HG03039 (cell line): ENCODE data around the gene SSTR3.
"Not testable (repeated sequence)": the region's sequence is repeated elsewhere in the genome, so short reads cannot be mapped to it uniquely, and the experiment has no call there.

ENCODE experiments used
- ATAC-seq: cut with Tn5 transposase; IDR thresholded peaks from one replicate; pipeline ENCODE4 v1.9.1; 2021; ENCODE audit warnings: mild to moderate bottlenecking, moderate library complexity; ENCODE audit not compliant: unreplicated experiment

Gene SSTR3

DNA sequence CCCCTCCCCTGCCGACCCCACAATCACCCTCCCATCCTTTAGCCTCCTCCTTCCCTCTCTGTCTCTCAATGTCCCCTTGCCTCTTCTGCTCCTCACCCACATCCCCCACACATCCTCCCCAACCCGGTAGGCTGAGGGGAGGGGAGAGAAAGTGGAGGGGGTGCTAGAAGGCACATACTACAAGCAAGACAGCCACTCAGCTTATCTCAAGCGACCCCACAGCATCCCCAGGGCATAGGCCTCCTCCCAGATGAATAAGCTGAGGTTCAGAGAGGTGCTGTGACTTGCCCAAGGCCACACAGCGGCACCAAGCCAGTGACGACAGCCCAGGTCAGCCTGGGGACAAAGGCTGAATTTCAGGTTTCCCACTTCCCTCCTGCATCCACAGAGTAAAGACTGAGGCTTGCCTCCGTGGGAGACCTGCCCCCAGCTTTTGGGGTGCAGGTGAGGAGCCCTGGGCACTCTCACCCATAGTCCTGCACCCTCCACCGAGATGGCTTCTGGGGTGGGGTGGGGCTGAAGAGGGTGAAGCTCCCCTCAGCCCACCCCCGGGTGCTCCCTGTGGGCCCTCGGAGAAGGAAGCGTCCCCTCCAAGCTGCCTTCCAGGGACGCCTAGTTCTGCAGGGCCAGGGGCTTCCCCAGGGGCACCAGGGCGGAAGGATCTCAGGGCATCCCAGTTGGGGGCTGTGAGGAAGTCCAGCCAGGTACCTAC lies 31.3 kb upstream of the SSTR3 start:
- ATAC-seq, result peak; percentile 7

DNA sequence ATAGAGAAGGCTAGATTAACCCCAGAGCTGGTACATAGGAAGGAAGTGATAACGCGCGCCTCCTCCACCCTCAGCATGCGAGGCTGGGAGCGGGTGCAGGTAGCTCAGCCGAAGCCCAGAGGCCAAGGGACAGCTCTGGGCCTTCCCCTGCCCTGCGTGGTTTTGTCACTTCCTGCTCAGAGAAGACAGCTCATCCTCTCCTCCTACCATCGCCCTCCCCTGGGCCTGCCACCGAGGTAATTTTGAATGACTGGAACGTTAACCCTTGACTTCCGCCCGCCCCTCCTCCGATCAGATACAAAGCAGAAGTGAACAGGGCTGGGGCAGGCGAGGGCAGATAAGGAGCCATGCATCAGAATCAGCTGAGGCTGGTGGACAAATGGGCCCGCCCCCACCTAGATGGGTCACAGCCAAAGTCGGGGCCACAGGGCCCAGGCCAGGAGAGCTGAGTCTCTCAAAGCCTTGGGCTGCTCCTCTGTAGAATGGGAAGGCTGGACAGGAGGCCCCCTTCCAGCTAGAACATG lies 30.2 kb upstream of the SSTR3 start:
- peak; percentile 50 for ATAC-seq

DNA sequence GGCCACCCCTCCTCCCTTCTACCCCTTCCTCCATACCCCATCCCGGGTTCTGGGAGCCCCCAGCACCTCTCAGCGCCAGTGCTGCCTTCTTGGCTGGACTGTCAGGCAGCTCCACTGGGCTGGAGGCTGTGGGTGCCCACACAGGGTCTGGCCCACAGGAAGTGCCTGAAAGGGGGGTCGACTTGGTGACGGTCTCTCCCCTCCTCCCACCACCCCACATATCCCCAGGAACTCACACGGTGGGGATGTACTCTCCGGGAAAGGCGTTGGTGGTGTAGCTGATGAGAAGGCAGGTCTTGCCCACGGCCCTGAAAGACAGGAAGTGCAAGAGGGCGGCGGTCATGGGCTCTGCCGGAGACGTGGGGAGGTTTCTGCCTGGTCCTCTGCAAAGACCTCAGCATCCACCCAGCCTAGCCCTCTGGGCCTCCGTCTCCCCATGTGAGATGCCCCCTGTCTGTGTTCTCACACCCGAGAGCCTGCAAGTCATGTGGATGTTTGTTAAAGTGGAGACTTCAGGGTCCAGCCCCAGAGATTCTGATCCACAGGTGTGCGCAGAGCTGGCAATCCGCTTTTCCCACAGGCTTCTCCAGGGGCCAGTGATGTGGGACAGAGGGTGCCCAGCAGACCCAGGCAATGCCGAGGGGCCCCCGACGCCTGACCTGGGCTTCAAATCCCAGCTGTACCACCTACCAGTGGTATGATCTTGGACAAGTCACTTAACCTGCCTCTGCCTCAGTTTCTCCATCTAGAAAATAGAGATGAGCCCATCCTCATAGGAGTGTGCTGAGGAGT lies 29.3 kb upstream of the SSTR3 start:
- no peak for ATAC-seq

DNA sequence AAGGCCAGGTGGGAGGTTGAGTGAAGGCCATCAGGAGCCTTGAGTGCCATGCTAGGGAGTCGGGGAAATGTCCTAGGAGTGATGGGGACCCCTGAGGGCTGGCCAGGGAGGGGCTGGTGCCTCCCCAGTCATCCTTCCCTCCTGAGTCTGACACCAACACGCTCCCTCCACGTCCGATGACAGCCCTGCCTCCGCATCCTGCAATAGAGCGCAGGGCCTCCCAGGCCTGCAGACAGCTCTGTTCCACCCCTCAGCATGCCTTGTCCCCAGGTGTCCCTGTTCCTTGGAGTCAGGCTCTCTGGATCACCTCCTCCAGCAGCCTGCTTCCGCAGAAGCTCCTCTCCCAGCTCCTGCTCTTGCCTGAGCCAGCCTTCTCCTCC lies 28.7 kb upstream of the SSTR3 start:
- ATAC-seq, result no peak

DNA sequence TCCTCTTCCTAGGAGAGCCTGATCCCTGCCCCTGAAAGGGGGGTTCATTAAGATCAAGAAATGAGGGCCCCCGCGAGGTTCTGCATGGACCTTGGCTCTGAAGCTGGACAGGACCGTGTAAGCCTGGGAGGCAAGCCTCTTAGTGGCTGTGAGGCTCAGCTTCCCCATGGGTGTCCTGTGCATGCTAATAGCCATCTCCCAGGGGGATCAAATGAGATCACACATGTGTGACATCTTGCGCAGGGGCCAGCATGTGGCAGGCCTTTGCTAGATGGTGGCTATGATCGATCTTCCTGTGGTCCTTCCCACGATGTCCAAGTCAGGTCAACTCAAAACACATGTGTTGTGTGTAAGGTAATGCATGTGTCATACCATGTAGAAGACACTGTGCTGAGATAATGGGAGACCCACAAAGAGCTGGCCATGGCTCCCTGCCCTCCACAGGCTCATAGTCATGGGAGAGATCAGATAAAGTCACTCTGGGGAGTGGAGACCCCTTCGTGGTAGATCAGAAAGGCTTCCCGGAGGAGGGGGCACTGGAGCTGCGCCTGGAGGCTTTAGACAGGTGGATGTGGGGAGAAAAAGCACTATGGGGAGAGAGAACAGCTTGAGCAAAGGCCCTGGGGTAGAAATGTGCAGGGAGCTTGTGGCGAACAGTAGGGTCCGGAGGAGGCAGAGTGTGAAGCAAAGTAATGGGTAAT lies 28.1 kb upstream of the SSTR3 start:
- ATAC-seq, result no peak

DNA sequence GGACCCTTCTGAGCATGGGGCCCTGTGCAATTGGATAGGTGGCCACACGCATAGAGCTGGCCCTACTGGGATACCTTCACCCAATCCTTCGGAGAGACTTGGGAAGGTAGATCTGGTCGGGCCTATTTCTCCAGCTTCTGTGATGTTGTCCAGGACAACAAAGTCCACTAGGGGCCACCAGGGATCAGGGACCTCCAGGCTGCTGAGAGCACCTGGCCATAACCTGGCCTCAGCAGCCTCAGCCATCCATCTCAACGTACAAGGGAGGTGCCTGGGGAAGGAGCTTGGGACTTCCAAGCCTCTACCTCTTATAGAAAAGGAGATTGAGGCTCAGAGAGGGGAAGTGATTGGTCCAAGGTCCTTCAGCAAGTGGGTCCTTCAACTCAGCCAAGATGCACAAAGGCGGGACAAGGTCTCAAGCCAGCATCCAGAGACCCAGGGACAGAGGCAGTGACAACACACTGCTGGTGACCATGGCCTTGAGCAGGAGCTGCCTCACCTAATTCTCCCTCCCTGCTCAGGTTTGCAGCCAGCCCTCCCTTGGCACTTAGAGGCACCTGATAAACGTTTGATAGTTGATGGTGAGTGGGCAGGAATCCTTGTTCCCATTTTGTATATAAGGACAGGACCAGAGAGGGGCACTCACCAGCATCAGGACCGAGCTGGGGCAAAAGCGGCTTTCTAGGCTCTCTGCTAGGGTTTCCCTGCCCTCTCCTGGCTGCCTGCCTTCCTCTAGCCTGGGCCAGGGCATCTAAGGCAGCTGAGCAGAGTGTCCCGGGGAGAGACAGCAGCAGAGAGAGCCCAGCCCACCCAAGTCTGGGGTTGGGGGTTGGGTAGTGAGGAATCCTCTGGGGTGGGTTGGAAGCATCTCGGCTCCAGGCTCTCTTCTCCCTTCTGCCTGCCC lies 27.3 kb upstream of the SSTR3 start:
- no peak for ATAC-seq

DNA sequence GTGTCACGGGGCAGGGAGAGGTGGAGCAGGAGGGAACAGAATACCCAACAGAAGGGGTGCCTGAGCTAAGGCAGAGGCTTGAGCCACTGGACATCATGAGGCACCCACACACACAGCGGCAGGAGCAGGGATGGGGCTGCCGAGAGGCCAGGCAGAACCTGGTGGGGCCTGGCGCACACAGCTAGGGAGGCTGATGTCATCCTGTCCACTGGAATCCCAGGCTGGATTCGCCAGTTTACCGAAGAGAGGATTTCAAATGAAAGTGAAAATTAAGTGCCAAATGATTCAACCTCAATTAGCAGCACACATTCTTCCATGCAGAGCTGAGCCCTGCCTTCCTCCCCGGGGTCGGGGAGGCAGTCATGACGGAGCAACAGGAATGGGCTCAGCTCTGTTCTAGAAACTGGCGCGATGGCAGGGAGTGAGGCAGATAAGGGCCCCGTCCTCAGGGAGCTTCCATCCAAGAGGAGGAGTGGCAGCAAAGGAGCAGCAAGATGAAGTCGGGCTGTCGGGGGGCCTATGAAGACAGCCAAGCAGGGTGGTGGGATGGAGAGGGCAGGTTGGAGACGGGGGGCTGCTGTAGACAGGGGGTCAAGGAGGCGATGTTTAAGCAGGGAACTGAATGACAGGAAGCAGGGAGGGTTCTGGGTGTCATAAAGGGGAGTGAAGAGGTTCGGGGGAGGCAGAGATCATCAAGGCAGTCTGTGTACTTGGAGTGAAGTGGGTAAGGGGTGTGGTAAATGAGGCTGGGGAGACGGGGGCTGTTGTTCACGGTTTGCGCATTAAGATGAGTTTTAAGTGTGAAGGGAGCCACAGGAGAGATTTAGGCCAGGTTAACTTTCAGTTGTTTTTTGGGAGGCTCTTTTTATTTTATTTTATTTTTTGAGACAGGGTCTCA lies 25.3 kb upstream of the SSTR3 start:
- ATAC-seq, result no peak

DNA sequence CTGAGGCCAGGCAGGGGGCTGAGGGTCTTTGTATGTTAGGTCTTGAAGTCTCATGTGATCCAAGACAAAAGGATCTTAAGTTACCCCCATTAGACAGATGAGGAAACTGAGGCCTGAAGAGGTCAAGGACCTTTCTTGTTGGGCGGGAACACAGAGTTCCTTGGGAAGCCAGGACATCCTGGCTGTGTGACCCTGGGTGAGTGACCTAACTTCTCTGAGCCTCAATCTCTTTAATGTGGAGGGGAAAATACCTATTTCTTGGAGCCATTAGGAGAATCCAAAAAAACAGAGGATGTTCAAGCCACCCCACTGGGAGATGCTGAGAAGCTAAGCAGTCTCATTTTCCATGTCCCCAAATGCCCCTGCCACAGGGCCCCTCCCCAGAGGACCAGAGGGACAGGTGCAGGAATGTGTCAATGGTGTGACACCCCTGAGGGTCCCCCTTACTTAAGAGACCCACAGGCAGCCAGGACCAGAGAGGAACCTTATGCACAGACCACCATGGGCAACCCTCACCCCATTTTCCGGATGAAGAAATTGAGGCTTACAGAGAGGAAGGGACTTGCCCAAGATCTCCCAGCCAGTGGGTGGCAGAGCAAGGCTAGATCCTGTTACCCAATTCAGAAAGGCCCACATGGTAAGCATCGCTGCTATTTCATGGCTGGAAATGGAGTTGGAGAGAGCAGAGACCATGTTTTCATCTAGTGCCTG lies 23.8 kb upstream of the SSTR3 start:
- ATAC-seq, result no peak

DNA sequence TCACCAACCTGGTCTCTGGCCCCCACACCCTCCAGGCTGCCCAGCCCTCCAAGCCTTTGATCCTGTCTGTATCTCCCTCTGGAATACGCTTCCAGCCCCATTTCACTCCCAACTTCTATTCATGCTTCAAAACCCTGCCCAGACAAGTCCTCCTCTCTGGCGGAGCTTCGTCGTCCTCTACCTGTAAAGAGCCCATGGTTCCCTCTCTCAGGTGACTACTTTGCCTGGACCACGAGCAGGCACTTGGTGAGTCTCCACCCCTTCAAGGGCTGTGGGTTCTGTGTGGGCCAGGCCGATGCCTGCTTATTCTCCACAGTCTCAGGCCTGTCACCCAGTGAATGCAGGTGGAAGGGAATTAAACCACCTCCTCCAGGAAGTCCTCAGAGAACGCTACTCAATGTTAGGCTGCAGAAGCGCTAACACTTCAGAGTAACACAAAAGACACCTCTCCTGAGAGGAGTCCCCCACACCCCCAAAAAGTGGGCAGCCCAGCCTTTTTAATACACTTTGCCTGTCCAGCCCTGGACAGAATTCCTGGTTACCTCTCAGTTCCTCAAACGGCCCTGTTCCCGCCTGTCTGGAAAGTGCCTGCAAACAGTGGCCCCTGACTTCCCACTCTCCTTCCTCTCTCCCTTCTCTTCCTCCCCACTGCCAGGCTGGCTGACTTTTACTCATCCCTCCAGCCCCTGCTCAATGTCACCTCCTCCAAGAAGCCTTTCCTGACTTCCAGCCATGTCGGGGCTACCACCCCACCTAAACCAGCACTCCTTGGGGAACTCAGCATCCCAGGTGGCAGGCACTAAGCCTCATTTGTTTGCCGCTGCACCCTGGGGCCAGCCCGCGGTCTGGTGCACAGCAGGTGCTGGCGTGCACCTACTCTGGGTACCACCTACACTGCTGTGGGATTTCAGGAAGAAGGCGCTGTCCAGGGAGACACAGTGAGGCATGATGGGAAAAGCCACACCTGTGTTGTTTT lies 22.7 kb upstream of the SSTR3 start:
- ATAC-seq, result no peak

DNA sequence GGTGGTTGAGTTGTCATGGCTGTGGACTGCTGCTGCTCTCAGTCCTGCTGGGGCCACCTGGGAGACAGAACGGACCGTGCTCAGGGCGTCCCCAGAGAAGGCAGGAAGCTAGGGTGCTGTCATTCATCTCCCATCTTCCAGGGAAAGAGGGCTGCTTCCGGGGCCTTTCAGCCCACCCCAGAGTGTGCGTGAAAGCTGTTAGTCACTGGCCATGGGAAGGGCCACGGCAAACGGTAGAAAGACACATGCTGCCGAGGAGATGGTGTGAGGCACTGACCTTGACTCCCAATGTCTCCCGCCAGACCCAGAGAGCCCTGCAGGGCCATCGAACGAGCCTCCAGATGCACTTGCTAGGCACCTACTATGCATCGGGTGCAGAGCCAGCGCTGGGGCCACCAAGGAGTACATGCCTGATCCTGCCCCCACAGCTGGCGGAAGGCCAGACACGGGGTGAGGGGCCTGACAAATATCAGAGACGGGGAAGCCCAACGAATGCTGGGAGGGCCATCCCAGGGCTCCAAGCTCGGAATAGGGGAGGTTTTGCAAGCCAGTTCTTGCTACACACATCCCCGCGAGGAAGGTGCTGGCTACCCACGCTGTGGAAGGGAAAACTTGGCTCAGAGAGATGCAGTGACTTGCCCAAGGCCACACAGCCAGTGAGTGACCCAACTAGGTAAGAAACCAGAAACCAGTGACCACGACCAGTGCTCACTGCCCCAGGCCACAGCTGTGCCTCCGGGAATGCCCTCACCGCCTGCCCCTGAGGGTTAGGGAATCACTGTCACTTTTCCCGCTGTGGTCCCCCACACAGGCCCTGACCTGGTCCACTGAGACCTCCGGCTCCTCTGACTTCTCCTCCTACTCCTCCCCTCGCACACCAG lies 21.7 kb upstream of the SSTR3 start:
- no peak for ATAC-seq

DNA sequence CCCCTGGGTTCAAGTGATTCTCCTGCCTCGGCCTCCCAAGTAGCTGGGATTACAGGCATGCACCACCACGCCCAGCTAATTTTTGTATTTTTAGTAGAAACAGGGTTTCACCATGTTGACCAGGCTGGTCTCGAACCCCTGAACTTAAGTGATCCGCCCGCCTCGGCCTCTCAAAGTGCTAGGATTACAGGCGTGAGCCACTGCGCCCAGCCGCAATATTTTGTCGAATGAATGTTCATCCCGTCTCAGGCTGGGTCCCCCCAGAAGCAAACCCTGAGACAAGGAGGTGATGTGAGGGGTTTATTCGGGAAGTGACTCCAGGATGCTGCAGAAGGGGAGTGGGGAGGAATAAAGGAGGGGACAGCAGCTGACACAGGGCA lies 21.1 kb upstream of the SSTR3 start:
- not testable (repeated sequence) for ATAC-seq

DNA sequence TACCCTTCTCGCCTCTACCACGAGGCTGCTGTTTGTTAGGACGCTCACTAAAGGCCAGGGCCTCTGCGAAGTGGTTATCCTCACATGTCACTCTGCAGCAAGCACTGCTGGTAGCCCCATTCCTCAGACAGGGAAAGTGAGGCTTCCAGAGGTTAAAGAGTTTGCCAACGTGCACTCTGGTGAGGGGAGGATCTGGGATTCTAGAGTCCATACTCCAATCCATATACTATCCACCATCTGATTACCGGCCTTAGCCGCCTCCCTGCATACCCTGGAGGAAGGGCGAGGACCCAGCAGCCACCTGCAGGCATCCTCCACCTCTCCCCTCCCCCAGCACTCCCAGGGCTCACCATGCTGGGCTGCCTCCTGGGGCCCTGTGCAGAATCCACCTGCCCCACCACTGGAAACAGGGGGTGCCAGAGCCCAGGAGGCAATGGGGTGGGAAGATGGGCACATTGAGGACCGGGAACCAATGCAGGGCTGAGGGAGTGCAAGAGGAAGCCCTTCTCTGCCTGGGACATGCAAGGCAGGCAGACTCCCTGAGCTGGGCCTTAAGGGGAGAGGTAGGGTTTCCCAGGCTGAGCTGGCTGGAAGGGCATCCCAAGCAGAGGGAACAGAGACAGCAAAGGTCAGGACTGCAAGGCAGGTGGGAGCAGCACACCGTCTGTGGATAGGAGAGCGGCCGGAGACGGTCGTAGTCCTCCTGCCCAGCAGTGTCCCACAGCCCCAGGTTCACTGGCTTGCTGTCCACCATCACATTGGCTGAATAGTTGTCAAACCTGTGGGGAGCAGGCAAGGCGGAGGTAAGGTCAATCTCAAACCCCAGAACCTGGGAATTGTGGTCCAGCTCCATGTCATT lies 20.1 kb upstream of the SSTR3 start:
- ATAC-seq, result no peak

DNA sequence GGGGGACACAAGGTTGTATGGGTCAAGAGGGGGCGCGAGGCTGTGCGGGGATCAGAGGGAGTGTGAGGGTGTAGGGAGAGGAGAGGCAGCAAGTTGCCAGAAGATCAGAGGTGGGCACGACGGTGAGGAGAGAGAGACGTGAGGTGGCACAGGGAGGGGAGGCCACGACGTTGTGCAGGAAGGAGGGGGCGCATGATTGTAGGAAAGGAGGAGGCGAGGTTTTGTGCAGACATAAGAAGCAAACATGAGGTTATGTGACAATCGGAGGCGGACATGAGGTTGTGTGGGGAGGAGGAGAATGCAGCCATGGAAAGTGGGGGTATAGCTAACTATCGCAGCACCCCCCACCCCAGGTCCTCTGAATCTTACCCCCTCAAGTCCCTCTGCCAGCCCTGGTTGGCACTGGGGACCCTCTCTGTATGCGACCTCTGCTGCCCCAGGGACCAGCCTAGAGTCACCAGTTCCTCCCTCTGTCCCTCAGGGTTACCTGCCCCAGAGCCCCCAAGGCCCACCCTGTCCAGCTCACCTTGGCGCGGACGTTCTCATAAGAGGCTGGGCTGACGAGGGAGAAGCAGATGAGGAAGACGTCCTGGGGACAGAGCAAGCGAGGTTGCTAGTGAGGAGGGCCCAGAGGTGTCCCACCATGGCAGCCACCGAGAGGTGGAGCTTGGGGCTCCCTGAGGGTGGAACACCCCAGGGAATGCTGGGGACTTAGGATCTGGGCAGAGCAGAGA lies 19.3 kb upstream of the SSTR3 start:
- no peak for ATAC-seq

DNA sequence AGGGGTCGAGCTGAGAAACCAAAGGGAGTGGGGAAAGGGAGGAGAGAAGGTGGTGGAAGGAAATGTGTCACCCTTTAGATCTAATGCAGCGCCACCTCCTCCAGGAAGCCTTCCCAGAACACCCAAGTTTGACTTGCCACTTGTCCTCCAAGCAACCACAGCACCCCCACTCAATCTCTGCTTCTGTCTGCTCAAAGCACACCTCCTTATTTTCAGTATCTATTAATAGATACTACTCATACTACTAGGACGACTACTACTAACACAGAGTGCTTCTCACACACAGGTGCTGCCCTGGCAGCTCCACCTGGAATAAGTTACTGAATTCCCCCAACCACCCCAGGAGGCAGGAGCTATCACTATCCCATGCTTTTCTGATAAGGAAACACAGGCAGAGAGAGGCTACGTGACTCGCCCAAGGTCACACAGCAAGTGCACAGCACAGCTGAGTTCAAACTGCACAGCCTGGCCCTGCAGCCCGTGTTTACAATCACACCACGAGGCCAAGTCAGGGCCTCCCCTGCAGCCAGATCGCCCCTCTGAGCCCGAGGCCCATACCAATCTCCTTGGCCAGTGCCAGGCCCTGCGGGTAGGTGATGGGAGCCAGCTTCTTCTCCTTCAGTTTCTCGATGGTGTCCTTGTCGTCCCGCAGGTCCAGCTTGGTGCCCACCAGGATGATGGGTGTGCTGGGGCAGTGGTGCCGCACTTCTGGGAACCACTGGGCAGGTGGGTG lies 18.6 kb upstream of the SSTR3 start:
- no peak for ATAC-seq
